Stimulated activated naive CD8-positive, alpha-beta T cell treated with anti-CD3 and anti-CD28 coated beads, Interleukin-15, amount 100 ng/mL, for 72 hours (primary cell): Measurements from ENCODE around the gene BLVRA.
"Not testable (repeated sequence)": the region's sequence is repeated elsewhere in the genome, so short reads cannot be mapped to it uniquely, and the experiment has no call there.

ENCODE experiments used
- ATAC-seq: fragments of 150-1000 bp; cut with Tn5 transposase; 2 replicates; pipeline ENCODE4 v1.10.0; 2021; ENCODE audit warnings: mild to moderate bottlenecking, moderate library complexity
- DNase-seq, 2 donors: peaks; one replicate each; pipeline ENCODE4 v3.0.0; 2021 to 2022
- H3K27ac Mint-ChIP-seq, 2 donors: one replicate each; pipeline ENCODE4 v1.8.0; 2022; ENCODE audit warnings: mild to moderate bottlenecking in 2 of 2, mixed read lengths in 2 of 2, moderate library complexity in 2 of 2
- H3K27me3 Mint-ChIP-seq: one replicate; pipeline ENCODE4 v1.8.0; 2022; ENCODE audit warnings: mixed read lengths
- H3K4me1 Mint-ChIP-seq: one replicate; pipeline ENCODE4 v1.8.0; 2022; ENCODE audit warnings: mild to moderate bottlenecking, mixed read lengths
- H3K4me3 Mint-ChIP-seq, 2 donors: one replicate each; pipeline ENCODE4 v1.8.0; 2022; ENCODE audit warnings: mild to moderate bottlenecking in 2 of 2, mixed read lengths in 2 of 2, moderate library complexity in 1 of 2
- H3K9me3 Mint-ChIP-seq, 2 donors: one replicate each; pipeline ENCODE4 v1.8.0; 2022; ENCODE audit warnings: mixed read lengths in 2 of 2

The BLVRA gene, protein sequence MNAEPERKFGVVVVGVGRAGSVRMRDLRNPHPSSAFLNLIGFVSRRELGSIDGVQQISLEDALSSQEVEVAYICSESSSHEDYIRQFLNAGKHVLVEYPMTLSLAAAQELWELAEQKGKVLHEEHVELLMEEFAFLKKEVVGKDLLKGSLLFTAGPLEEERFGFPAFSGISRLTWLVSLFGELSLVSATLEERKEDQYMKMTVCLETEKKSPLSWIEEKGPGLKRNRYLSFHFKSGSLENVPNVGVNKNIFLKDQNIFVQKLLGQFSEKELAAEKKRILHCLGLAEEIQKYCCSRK

DNA sequence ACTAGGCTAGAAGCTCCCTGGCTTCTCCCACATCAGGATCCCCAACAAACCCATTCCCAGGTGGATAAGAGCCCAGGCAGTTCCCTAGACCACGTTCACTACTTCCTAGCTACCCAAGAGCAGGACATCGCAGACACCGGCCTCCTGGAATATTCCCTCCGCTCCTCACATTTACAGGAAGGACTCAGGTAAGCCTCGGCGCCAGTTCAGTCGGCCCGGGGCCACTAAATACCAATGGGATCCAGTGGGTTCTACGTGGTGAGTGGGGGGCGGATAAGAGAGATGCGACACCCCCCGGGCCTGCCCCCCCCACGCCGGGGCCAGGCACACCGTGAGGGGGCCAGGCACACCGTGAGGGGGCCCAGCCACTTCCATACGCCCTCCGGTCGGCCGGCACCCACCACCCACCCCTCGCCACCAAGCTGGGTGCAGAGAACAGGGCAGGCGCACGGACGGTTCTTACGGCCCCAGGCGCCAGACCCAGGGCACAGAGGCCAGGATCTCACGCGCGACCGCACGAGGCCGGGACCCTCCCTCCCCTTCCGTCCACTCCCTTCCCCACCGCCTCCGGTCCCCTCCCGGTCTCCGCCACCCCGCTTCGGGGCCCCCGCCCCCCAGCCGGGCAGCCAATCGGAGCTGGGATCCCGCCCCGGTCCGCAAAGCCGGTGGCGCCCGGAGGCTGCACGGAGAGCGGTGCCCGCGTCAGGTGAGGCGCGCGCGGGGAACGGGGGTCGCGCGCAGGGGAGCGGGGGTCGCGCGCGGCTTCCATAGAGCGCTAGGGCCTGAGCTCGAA lies at the start of gene BLVRA:
BLVRA (plus strand) TSS at position 652 of the 793 bp plus-strand sequence. CDS start 12,479 bp downstream, outside the sequence.
- H3K27ac Mint-ChIP-seq: peak within 1 kb of the TSS; percentile 47 to 68
- peaks cover 3% of the 10 kb centered on the region for H3K27me3 Mint-ChIP-seq
- H3K9me3 Mint-ChIP-seq: no peaks in the 10 kb centered on the region
- peak; percentile 55 to 64 for DNase-seq
- peak; percentile 71 for ATAC-seq
- peaks cover 60% of the 10 kb centered on the region for H3K4me1 Mint-ChIP-seq
- H3K4me3 Mint-ChIP-seq: peak within 1 kb of the TSS; percentile 82 to 83

DNA sequence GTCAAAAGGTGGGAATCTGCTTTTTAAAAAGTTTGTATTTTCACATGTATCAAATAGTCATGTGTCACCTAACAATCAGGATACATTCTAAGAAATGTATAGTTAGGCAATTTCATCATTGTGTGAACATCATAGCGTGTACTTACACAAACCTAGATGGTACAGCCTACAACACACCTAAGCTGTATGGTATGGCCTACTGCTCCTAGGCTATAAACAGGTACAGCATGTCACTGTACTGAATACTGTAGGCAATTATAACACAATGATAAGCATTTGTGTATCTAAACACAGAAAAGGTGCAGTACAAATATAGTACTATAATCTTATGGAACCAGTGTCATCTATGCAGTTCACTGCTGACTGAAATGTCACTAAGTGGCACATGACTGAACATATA lies 47.0 kb upstream of the BLVRA start:
- no peak for ATAC-seq
- no peaks in the 10 kb centered on the region for H3K27me3 Mint-ChIP-seq
- peaks cover 0 to 4% of the 10 kb centered on the region in 2 donors for H3K9me3 Mint-ChIP-seq
- H3K27ac Mint-ChIP-seq: no peak overlapping the region
- no peak overlapping the region for H3K4me3 Mint-ChIP-seq
- DNase-seq: no peak
- peaks cover 19% of the 10 kb centered on the region for H3K4me1 Mint-ChIP-seq

DNA sequence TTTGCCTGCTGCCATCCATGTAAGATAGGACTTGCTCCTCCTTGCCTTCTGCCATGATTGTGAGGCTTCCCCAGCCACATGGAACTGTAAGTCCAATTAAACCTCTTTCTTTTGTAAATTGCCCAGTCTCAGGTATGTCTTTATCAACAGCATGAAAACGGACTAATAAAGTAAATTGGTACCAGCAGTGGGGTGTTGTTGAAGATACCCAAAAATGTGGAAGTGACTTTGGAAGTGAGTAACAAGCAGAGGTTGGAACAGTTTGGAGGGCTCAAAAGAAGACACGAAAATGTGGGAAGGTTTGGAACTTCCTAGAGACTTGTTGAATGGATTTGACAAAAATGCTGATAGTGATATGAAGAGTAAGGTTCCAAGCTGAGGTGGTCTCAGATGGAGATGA lies 42.5 kb upstream of the BLVRA start:
- ATAC-seq, H3K27ac Mint-ChIP-seq, H3K4me3 Mint-ChIP-seq, H3K9me3 Mint-ChIP-seq, DNase-seq, H3K27me3 Mint-ChIP-seq: not testable (repeated sequence)
- peaks cover 58% of the 10 kb centered on the region for H3K4me1 Mint-ChIP-seq

DNA sequence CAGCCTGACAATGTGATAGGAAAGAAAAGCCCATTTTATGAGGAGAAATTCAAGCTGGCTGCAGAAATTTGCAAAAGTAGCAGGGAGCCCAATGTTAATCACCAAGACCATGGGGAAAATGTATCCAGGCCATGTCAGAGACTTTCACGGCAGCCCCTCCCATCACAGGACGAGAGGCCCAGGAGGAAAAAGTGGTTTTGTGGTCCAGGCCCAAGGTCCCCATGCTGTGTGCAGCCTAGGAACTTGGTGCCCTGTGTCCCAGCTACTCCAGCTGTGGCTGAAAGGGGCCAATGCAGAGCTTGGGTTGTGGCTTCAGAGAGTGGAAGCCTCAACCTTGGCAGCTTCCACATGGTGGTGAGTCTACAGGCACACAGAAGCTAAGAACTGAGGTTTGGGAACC lies 41.9 kb upstream of the BLVRA start:
- ATAC-seq: no peak
- no peaks in the 10 kb centered on the region for H3K9me3 Mint-ChIP-seq
- no peak for DNase-seq
- peaks cover 59% of the 10 kb centered on the region for H3K4me1 Mint-ChIP-seq
- H3K4me3 Mint-ChIP-seq: no peak overlapping the region
- no peaks in the 10 kb centered on the region for H3K27me3 Mint-ChIP-seq
- H3K27ac Mint-ChIP-seq: no peak overlapping the region

DNA sequence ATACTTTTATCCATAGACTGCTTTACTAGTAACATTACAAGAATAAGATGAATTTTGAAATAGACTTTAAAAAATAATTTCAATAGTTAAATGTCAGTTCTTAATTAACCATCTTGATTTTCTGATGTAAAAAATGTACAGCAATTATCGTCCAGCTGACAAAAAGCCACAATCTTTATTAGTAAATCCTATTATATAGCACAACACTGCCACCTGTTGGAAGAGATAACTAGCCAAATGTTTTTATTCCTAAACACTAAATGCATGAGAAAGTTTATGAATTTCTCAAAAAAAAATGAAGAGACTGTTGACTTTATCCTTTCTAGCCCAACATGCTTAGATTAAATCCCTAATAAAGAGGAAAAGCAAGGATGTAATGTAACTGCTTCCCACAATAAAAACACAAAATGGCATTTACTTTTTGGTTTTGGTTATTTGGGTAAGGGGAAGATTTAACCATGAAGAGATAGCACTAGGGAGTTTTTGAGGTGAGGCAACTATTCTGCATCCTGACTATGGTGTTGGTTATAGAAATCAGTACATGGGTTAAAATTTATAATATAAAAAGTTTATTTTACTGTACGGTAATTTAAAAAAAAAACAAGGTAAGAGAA lies 37.2 kb upstream of the BLVRA start:
- H3K27me3 Mint-ChIP-seq: no peaks in the 10 kb centered on the region
- peak overlapping the region in 1 of 2 donors; percentile 79 for H3K27ac Mint-ChIP-seq
- DNase-seq (no peak), ATAC-seq (no peak)
- no peaks in the 10 kb centered on the region for H3K9me3 Mint-ChIP-seq
- no peak overlapping the region for H3K4me3 Mint-ChIP-seq
- H3K4me1 Mint-ChIP-seq: peaks cover 78% of the 10 kb centered on the region

DNA sequence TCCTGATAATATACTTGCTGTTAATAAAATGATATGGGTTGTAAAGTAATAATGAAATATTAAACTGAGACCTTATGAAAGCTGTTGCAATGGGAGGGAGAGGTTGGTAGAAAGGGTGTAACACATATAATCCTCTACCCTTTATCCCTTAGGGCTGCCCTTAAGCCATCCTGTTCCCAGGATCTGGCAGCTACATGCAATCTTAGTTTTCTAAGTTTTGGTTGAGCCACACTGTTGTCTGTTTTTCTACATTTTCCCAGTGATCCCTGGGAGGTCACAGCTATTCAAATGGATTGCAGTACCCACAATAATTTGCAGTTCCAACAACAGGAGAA lies 35.5 kb upstream of the BLVRA start:
- Mint-ChIP-seq H3K4me1 (peaks cover 78% of the 10 kb centered on the region), H3K4me3 (no peak overlapping the region), H3K9me3 (no peaks in the 10 kb centered on the region), H3K27me3 (no peaks in the 10 kb centered on the region), H3K27ac (peak overlapping the region in 1 of 2 donors; percentile 30)
- ATAC-seq: no peak
- DNase-seq: no peak

DNA sequence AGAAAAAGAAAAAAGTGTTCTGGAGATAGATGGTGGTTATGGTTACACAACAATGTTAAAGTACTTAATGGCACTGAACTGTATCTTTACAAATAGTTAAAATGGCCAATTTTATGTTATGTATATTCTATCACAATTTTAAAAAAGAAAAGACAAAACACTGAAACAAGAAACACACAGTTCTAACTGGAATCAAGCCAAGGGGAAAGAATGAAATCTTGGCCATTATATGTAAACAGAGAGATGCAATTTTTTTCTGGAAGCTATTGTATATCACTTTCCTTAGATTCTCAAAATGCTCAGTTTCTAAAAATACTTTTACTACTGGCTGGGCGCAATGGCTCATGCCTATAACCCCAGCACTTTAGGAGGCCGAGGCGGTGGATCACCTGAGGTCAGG lies 33.2 kb upstream of the BLVRA start:
- no peaks in the 10 kb centered on the region for H3K9me3 Mint-ChIP-seq

DNA sequence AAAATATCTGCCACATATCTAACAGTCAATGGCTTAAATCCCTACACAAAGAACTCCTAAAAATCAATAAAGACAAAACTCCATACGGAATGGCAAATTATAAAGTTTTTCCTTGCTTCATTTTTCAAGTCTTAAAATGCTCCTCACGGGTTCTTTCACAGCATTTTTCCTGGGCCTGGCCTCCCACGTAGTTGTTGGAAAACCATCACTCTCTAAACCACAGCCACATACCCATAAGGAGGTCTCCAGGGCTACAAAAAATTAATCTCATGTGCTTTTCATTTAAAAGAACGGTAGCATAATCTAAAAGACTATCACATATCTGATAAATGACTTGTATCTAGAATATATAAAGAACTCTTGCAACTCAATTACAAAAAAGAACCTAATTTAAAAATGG lies 32.0 kb upstream of the BLVRA start:
- H3K4me1 Mint-ChIP-seq: peaks cover 54% of the 10 kb centered on the region
- DNase-seq: no peak
- no peaks in the 10 kb centered on the region for H3K27me3 Mint-ChIP-seq
- H3K27ac Mint-ChIP-seq: no peak overlapping the region
- peak overlapping the region; percentile 55 to 97 for H3K4me3 Mint-ChIP-seq
- no peaks in the 10 kb centered on the region for H3K9me3 Mint-ChIP-seq
- no peak for ATAC-seq

More for the DNA sequence above, 33.2 kb upstream of the BLVRA start:
- ATAC-seq (no peak), DNase-seq (no peak)
- Mint-ChIP-seq H3K27me3 (no peaks in the 10 kb centered on the region), H3K4me1 (peaks cover 66% of the 10 kb centered on the region), H3K27ac (no peak overlapping the region), H3K4me3 (no peak overlapping the region)

DNA sequence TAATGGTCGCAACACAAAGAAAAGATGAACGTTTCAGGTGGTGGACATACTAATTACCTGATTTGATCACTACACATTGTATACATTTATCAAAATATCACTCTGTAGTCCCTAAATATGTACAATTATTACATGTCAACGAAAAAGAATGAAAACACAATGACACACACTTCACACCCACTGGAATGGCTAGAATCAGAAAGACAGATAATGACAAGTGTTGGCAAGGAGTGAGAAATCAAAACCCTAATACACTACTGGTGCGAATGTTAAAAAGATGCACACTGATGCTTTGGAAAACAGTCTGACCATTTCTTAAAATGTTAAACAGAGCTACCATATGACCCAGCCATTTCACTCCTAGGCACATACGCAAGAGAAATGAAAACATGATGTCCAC lies 31.5 kb upstream of the BLVRA start:
- DNase-seq (no peak), ATAC-seq (no peak)
- H3K4me3 Mint-ChIP-seq: peak overlapping the region; percentile 55 to 97
- peaks cover 52% of the 10 kb centered on the region for H3K4me1 Mint-ChIP-seq
- H3K27me3 Mint-ChIP-seq: no peaks in the 10 kb centered on the region
- H3K9me3 Mint-ChIP-seq: no peaks in the 10 kb centered on the region
- no peak overlapping the region for H3K27ac Mint-ChIP-seq

DNA sequence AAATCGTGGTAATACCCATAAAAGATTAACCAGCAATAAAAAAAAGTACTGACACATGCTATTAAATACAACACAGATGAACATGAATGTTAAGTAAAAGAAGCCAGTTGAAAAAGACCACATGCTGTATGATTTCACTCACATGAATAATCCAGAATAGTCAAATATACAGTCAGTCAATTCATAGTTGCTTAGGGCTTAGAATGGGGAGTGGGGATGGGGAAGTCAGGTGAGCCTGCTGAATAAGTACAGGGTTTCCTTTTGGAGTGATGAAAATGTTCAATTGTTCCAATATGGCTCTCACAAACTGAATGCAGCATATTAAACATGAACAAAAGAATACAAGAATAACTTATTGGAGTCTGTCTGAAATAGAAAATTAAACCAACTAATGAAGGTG lies 31.0 kb upstream of the BLVRA start:
- Mint-ChIP-seq H3K4me3 (peak overlapping the region; percentile 55 to 97), H3K27ac (no peak overlapping the region), H3K4me1 (peaks cover 51% of the 10 kb centered on the region), H3K9me3 (no peaks in the 10 kb centered on the region), H3K27me3 (no peaks in the 10 kb centered on the region)
- no peak for ATAC-seq
- DNase-seq: no peak

DNA sequence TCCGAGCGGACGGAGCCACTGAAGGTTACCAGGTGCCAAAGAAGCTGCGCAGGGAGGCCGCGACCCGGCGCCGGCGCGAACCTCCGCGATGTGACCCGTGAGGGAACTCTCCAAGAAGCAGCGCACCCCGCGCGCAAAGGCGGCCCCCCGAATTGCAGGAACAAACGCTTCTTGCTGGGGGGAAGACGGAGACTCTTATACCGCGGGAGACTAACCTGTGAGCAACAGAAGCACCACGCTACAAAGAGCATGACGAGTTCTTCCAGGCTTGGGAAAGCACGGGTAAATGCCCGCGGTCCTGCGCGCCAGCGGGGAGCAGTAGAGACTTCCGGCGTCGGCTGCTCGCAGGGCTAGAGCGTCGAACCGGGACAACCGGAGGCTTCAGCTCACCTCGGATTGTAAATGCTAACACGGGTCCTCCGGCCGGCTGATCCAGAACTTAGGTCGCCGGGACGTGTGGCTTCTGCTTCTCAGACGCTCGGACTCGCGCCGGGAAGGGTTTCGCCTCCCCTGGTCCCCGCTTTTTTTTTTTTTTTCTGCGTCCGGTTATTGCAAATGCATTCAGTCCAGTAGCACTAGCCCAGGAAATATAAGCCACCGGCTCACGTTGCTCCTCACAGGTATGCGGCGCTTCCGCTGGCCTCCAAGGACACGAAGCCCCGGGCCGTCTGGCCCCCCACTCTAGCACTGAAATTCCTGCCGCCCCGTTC lies 29.1 kb upstream of the BLVRA start, which contains the start of gene COA1:
COA1 (minus strand) TSS at position 310 of the 710 bp plus-strand sequence. CDS start 80,909 bp downstream, outside the sequence.
- Mint-ChIP-seq H3K9me3 (no peaks in the 10 kb centered on the region), H3K27me3 (no peaks in the 10 kb centered on the region), H3K4me1 (peaks cover 39% of the 10 kb centered on the region), H3K27ac (peak within 1 kb of the TSS; percentile 92 to 94), H3K4me3 (peak within 1 kb of the TSS; percentile 85 to 97)
- peak; percentile 97 for ATAC-seq
- peak; percentile 78 to 85 for DNase-seq

DNA sequence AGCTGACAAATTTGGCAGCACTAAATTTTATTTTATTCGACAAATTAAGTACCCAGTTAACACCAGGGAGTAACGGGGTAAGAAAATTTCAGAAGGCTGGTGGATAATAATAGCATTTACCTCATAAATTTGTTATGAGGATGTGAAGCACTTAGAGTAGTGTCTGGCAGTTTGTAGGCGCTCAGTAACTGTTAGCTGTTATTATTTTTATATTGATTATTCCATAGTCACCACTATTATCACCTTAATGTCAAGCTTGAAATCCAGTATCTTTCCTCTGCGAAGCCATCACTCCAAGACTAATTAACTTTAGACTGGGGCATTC lies 28.6 kb upstream of the BLVRA start:
- H3K4me3 Mint-ChIP-seq: peak overlapping the region; percentile 85 to 97
- H3K27ac Mint-ChIP-seq: peak overlapping the region; percentile 92 to 94
- H3K27me3 Mint-ChIP-seq: no peaks in the 10 kb centered on the region
- peaks cover 39% of the 10 kb centered on the region for H3K4me1 Mint-ChIP-seq
- no peak for DNase-seq
- no peaks in the 10 kb centered on the region for H3K9me3 Mint-ChIP-seq
- no peak for ATAC-seq

DNA sequence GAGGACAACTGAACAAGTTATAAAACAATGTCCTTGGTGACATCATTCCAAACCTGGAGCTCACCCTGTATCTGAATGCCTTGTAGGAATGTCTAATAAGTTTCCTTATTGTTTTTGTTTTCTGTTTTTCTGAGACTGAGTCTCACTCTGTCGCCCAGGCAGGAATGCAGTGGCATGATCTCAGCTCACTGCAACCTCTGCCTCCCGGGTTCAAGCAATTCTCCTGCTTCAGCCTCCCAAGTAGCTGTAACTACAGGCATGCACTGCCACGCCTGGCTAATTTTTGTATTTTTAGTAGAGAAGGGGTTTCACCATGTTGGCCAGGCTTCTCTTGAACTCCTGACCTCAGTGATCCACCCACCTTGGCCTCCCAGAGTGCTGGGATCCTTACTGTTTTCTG lies 27.0 kb upstream of the BLVRA start:
- not testable (repeated sequence) for H3K27ac Mint-ChIP-seq, H3K9me3 Mint-ChIP-seq, DNase-seq, ATAC-seq, H3K27me3 Mint-ChIP-seq, H3K4me3 Mint-ChIP-seq
- peaks cover 44% of the 10 kb centered on the region for H3K4me1 Mint-ChIP-seq

DNA sequence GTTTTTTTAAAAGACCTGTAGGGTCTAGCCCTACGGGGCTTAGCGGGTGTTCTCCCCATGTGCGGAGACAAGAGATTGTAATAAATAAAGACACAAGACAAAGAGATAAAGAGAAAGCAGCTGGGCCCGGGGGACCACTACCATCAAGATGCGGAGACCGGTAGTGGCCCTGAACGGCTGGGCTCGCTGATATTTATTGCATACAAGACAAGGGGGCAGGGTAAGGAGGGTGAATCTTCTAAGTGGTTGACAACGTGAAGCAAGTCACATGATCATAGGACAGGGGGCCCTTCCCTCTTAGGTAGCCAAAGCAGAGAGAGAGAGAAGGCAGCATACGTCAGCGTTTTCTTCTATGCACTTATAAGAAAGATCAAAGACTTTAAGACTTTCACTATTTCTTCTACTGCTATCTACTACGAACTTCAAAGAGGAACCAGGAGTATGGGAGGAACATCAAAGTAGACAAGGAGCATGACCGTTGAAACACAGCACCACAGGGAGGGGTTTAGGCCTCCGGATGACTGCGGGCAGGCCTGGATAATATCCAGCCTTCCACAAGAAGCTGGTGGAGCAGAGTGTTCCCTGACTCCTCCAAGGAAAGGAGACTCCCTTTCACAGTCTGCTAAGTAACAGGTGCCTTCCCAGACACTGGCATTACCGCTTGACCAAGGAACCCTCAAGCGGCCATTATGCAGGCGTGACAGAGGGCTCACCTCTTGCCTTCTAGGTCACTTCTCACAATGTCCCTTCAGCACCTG lies 23.7 kb upstream of the BLVRA start:
- not testable (repeated sequence) for H3K9me3 Mint-ChIP-seq, DNase-seq, ATAC-seq, H3K27me3 Mint-ChIP-seq
- H3K4me3 Mint-ChIP-seq: peak overlapping the region in 1 of 2 donors; percentile 43
- peak overlapping the region; percentile 31 to 42 for H3K27ac Mint-ChIP-seq
- H3K4me1 Mint-ChIP-seq: peaks cover 31% of the 10 kb centered on the region

DNA sequence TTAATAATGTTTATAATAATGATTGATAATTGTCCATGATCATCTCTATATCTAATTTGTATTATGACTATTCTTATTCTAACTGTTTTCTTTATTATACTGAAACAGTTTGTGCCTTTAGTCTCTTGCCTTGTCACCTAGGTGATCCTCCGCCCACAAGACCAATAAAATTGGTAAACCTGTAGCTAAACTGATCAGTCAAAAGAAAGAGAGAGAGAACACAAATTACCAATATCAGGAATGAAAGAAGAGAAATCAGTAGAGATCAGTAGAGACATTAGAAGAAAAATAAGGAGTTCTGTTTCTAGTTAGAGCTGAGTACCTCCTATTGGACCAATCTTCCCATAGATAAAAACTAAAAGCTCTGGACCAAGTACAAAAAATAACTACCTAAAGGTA lies 23.1 kb upstream of the BLVRA start:
- no peaks in the 10 kb centered on the region for H3K9me3 Mint-ChIP-seq
- no peaks in the 10 kb centered on the region for H3K27me3 Mint-ChIP-seq
- DNase-seq: no peak
- peak; percentile 21 for ATAC-seq
- peak overlapping the region in 1 of 2 donors; percentile 40 for H3K4me3 Mint-ChIP-seq
- peaks cover 31% of the 10 kb centered on the region for H3K4me1 Mint-ChIP-seq
- no peak overlapping the region for H3K27ac Mint-ChIP-seq
